ENCODE data around the gene FOXD2.

- TF ChIP-seq SCRT1 (tag by site-specific recombination; IDR thresholded peaks at IDR 0.05; ENCODE audit: borderline replicate concordance) (no peak), ATF2 (tag by site-specific recombination; IDR thresholded peaks at IDR 0.05; ENCODE audit: low read depth) (no peak), ZBTB10 (tag by site-specific recombination; IDR thresholded peaks at IDR 0.05) (no peak), CTCF (tag by site-specific recombination; IDR thresholded peaks at IDR 0.05) (no peak), ZNF571 (tag by site-specific recombination; IDR thresholded peaks at IDR 0.05) (no peak)
These were observed 14.6 kb downstream of the FOXD2 start for GRCh38 chr1:47452426-47452825.
